ENCODE data around the gene PSMB10. TPM values are rescaled to one million over a fixed set of nuclear protein-coding genes. Genes with fewer than 3 reads are reported as not detected.
"Not testable (repeated sequence)": the region's sequence is repeated elsewhere in the genome, so short reads cannot be mapped to it uniquely, and the experiment has no call there.

The PSMB10 gene
- total RNA-seq, 1 donor from 2014 or later: 54.1 TPM

GRCh38 chr16:67922740-67923139 lies 13.9 kb downstream of the PSMB10 start:
- DNase-seq (ENCODE audit: low read depth): no peak
- no peak overlapping the region for H3K4me3 ChIP-seq (ENCODE audit: low read depth, low read length)
- TF ChIP-seq CTCF (conservative IDR thresholded peaks at IDR 0.05; ENCODE audit: low read depth, low read length): no peak

GRCh38 chr16:67922221-67922620 lies 14.4 kb downstream of the PSMB10 start:
- no peak for DNase-seq (ENCODE audit: low read depth)
- no peak overlapping the region for H3K4me3 ChIP-seq (ENCODE audit: low read depth, low read length)
- no peak for TF ChIP-seq CTCF (conservative IDR thresholded peaks at IDR 0.05; ENCODE audit: low read depth, low read length)

GRCh38 chr16:67919622-67920221 lies 16.9 kb downstream of the PSMB10 start:
- TF ChIP-seq CTCF (conservative IDR thresholded peaks at IDR 0.05; ENCODE audit: low read depth, low read length): no peak
- no peak for DNase-seq (ENCODE audit: low read depth)
- H3K4me3 ChIP-seq (ENCODE audit: low read depth, low read length): no peak overlapping the region

GRCh38 chr16:67917852-67918236 lies 18.8 kb downstream of the PSMB10 start:
- H3K4me3 ChIP-seq (ENCODE audit: low read depth, low read length): no peak overlapping the region
- DNase-seq (ENCODE audit: low read depth): no peak
- TF ChIP-seq CTCF (conservative IDR thresholded peaks at IDR 0.05; ENCODE audit: low read depth, low read length): no peak

GRCh38 chr16:67917140-67917851 lies 19.4 kb downstream of the PSMB10 start:
- no peak for DNase-seq (ENCODE audit: low read depth)
- no peak overlapping the region for H3K4me3 ChIP-seq (ENCODE audit: low read depth, low read length)
- no peak for TF ChIP-seq CTCF (conservative IDR thresholded peaks at IDR 0.05; ENCODE audit: low read depth, low read length)

GRCh38 chr16:67915831-67916723 lies 20.6 kb downstream of the PSMB10 start:
- DNase-seq (ENCODE audit: low read depth): no peak
- H3K4me3 ChIP-seq (ENCODE audit: low read depth, low read length): no peak overlapping the region
- TF ChIP-seq CTCF (conservative IDR thresholded peaks at IDR 0.05; ENCODE audit: low read depth, low read length): no peak

GRCh38 chr16:67915496-67915769 lies 21.2 kb downstream of the PSMB10 start:
- not testable (repeated sequence) for H3K4me3 ChIP-seq (ENCODE audit: low read depth, low read length); DNase-seq (ENCODE audit: low read depth)

Data from epithelial cell of proximal tubule (primary cell).